Small intestine (tissue), 7 donors: ENCODE data around the gene ABCC4. TPM values are rescaled to one million over a fixed set of nuclear protein-coding genes. Genes with fewer than 3 reads are reported as not detected.
"Not testable (repeated sequence)": the region's sequence is repeated elsewhere in the genome, so short reads cannot be mapped to it uniquely, and the experiment has no call there.

Experiments
- DNase-seq, 2 donors: peaks; one replicate each; pipeline versions ENCODE4 v3.0.0 to v3.0.0-alpha.2; 2013
- FAIRE-seq: peaks from 2 replicates; lab custom pipeline; 2012; peaks lifted over from hg19 to GRCh38; lab: Jason Lieb, UNC
- H3K27ac ChIP-seq, 3 donors: one replicate each; pipeline ENCODE4 v1.5.1; 2013; ENCODE audit warnings: low read length in 2 of 3, mild to moderate bottlenecking in 2 of 3, control low read depth in 1 of 3, inconsistent platforms in 1 of 3, low read depth in 1 of 3, moderate library complexity in 1 of 3
- H3K27me3 ChIP-seq, 3 donors: one replicate each; pipeline ENCODE4 v1.6.1; 2013; ENCODE audit warnings: low read length in 3 of 3, inconsistent platforms in 1 of 3; ENCODE audit not compliant: control insufficient read depth in 3 of 3, insufficient read depth in 3 of 3
- H3K36me3 ChIP-seq, 3 donors: one replicate each; pipeline ENCODE4 v1.6.1; 2013; ENCODE audit warnings: low read length in 3 of 3, inconsistent platforms in 1 of 3, low read depth in 1 of 3, mild to moderate bottlenecking in 1 of 3, moderate library complexity in 1 of 3; ENCODE audit not compliant: control insufficient read depth in 3 of 3, insufficient read depth in 2 of 3
- H3K4me1 ChIP-seq, 3 donors: one replicate each; pipeline ENCODE4 v1.6.1; 2013; ENCODE audit warnings: low read length in 2 of 3, inconsistent platforms in 1 of 3, low read depth in 1 of 3, mild to moderate bottlenecking in 1 of 3, moderate library complexity in 1 of 3; ENCODE audit not compliant: control insufficient read depth in 3 of 3, insufficient read depth in 2 of 3
- H3K4me3 ChIP-seq, 3 donors: one replicate each; pipeline ENCODE4 v1.5.1; 2013; ENCODE audit warnings: low read length in 3 of 3, control low read depth in 1 of 3, inconsistent platforms in 1 of 3, low read depth in 1 of 3, mild to moderate bottlenecking in 1 of 3, moderate library complexity in 1 of 3
- H3K9me3 ChIP-seq, 2 donors: one replicate each; pipeline ENCODE4 v1.6.1; 2013; ENCODE audit warnings: low read depth in 1 of 2, low read length in 1 of 2; ENCODE audit not compliant: control insufficient read depth in 2 of 2, insufficient read depth in 1 of 2
- WGBS, 3 donors: extraction: QIAGEN DNeasy Blood & Tissue Kit; methylation state at CpG; one replicate each; pipeline ENCODE4 v1.1.7; 2013; 5-methylcytosine and 5-hydroxymethylcytosine counted together
- polyA plus RNA-seq, 4 donors: library from polyadenylated mRNA; stranded (reverse) in 3 of 4; unstranded in 1 of 4; fragments of 200-250 nt in 3 of 4; fragments of 120-200 nt in 1 of 4; gene quantifications; one replicate each; pipeline versions ENCODE4 v1.2.1 to v1.2.3, GENCODE V29; 2013
- donor health status: healthy with polysubstance abuse.
- donor health status: control.
- donor health status: control.
- donor health status: Bipolar disorder and iron deficiency.
- donor health status: healthy.

The ABCC4 gene
- polyA plus RNA-seq, 4 donors, result 0.67 to 14.7 (median 4.7) TPM

- H3K27me3 ChIP-seq, result no peaks in the 10 kb centered on the region
- no peaks in the 10 kb centered on the region for H3K9me3 ChIP-seq
- DNase-seq (peak; percentile 16 to 76), FAIRE-seq (no peak)
- peaks cover 0 to 16% (median 0%) of the 10 kb centered on the region in 3 donors for H3K36me3 ChIP-seq
- 38 to 52% (median 51%) methylated on average over 5 of the region's 5 CpGs for WGBS, 3 donors
- no peaks in the 10 kb centered on the region for H3K4me1 ChIP-seq
- H3K27ac ChIP-seq, result no peak overlapping the region
- no peak overlapping the region for H3K4me3 ChIP-seq
These were observed 120.6 kb downstream of the ABCC4 start for GRCh38 chr13:95180513-95181245.

- H3K9me3 ChIP-seq, result no peaks in the 10 kb centered on the region
- H3K4me1 ChIP-seq, result no peaks in the 10 kb centered on the region
- 71 to 86% (median 83%) methylated on average over 5 of the region's 5 CpGs for WGBS, 3 donors
- H3K4me3 ChIP-seq, result no peak overlapping the region
- H3K27ac ChIP-seq, result no peak overlapping the region
- H3K27me3 ChIP-seq, result no peaks in the 10 kb centered on the region
- FAIRE-seq, result no peak
- H3K36me3 ChIP-seq, result peaks cover 0 to 19% (median 2%) of the 10 kb centered on the region in 3 donors
- no peak for DNase-seq
These were observed 124.5 kb downstream of the ABCC4 start for GRCh38 chr13:95176611-95177259.

- Histone ChIP-seq H3K36me3 (peaks cover 0 to 19% (median 2%) of the 10 kb centered on the region in 3 donors), H3K4me1 (no peaks in the 10 kb centered on the region), H3K4me3 (no peak overlapping the region), H3K27ac (no peak overlapping the region), H3K27me3 (no peaks in the 10 kb centered on the region), H3K9me3 (no peaks in the 10 kb centered on the region)
- DNase-seq (no peak), FAIRE-seq (no peak)
- WGBS, 3 donors, result 89 to 93% (median 93%) methylated on average over 14 of the region's 14 CpGs
These were observed 126.7 kb downstream of the ABCC4 start for GRCh38 chr13:95174517-95174916.

- H3K4me1 ChIP-seq, result peaks cover 0 to 3% (median 0%) of the 10 kb centered on the region in 3 donors
- WGBS, 3 donors, result 92 to 96% (median 96%) methylated on average over 6 of the region's 6 CpGs
- no peak for FAIRE-seq
- no peak for DNase-seq
- H3K27me3 ChIP-seq, result no peaks in the 10 kb centered on the region
- no peaks in the 10 kb centered on the region for H3K9me3 ChIP-seq
- no peak overlapping the region for H3K27ac ChIP-seq
- peaks cover 0 to 14% (median 3%) of the 10 kb centered on the region in 3 donors for H3K36me3 ChIP-seq
- no peak overlapping the region for H3K4me3 ChIP-seq
These were observed 133.1 kb downstream of the ABCC4 start for GRCh38 chr13:95168191-95168590.

- H3K9me3 ChIP-seq, H3K4me1 ChIP-seq, H3K27me3 ChIP-seq, DNase-seq, H3K27ac ChIP-seq, FAIRE-seq, H3K4me3 ChIP-seq: not testable (repeated sequence)
- WGBS, 3 donors, result 95 to 99% (median 97%) methylated on average over 5 of the region's 5 CpGs
- H3K36me3 ChIP-seq, result peaks cover 0 to 14% (median 3%) of the 10 kb centered on the region in 3 donors
These were observed 134.2 kb downstream of the ABCC4 start for GRCh38 chr13:95167003-95167402.

- H3K4me1 ChIP-seq, result peaks cover 0 to 3% (median 0%) of the 10 kb centered on the region in 3 donors
- H3K4me3 ChIP-seq, result no peak overlapping the region
- peaks cover 0 to 16% (median 3%) of the 10 kb centered on the region in 3 donors for H3K36me3 ChIP-seq
- no peak for FAIRE-seq
- peak in 1 of 2 donors; percentile 81 for DNase-seq
- 35 to 71% (median 58%) methylated on average over 4 of the region's 4 CpGs for WGBS, 3 donors
- no peak overlapping the region for H3K27ac ChIP-seq
- no peaks in the 10 kb centered on the region for H3K9me3 ChIP-seq
- H3K27me3 ChIP-seq, result no peaks in the 10 kb centered on the region
These were observed 136.4 kb downstream of the ABCC4 start for GRCh38 chr13:95164830-95165229.

- 60 to 79% (median 62%) methylated on average over 4 of the region's 4 CpGs for WGBS, 3 donors
- no peaks in the 10 kb centered on the region for H3K9me3 ChIP-seq
- no peak overlapping the region for H3K27ac ChIP-seq
- H3K36me3 ChIP-seq, result peaks cover 0 to 6% (median 6%) of the 10 kb centered on the region in 3 donors
- no peaks in the 10 kb centered on the region for H3K27me3 ChIP-seq
- no peak for DNase-seq
- peaks cover 0 to 3% (median 0%) of the 10 kb centered on the region in 3 donors for H3K4me1 ChIP-seq
- no peak overlapping the region for H3K4me3 ChIP-seq
- FAIRE-seq, result no peak
These were observed 140.9 kb downstream of the ABCC4 start for GRCh38 chr13:95160112-95160906.

GRCh38 chr13:95159458-95159857 is 141.8 kb downstream of the ABCC4 start:
- peaks cover 0 to 6% (median 2%) of the 10 kb centered on the region in 3 donors for H3K36me3 ChIP-seq
- H3K27me3 ChIP-seq, result no peaks in the 10 kb centered on the region
- DNase-seq (no peak), FAIRE-seq (no peak)
- H3K4me3 ChIP-seq, result no peak overlapping the region
- H3K9me3 ChIP-seq, result no peaks in the 10 kb centered on the region
- H3K27ac ChIP-seq, result no peak overlapping the region
- H3K4me1 ChIP-seq, result peaks cover 0 to 3% (median 0%) of the 10 kb centered on the region in 3 donors
- 81 to 95% (median 89%) methylated on average over 6 of the region's 6 CpGs for WGBS, 3 donors
